ENCODE measurements around the gene CCDC68. TPM values are rescaled to one million over a fixed set of nuclear protein-coding genes. Genes with fewer than 3 reads are reported as not detected.

Gene CCDC68
- total and polyA plus RNA-seq, 2 of the 13 experiments (the other 11 are each of a cell fraction or from before 2014, with no cell fraction given), result 4.6 to 13.3 TPM

- 95% methylated on average over 2 of the region's 2 CpGs for WGBS (ENCODE audit: low lambda C conversion rate)
- in situ Hi-C loops (cut with HindIII; ENCODE audit: extremely low pct_ligation_motif_present, low pct_unique_long_range_greater_than_20kb), result no loop called here
Measured at GRCh38 chr18:54900290-54900689, 59.0 kb downstream of the CCDC68 start.

More at GRCh38 chr18:54900290-54900689, 59.0 kb downstream of the CCDC68 start:
- Histone ChIP-seq H3K36me3 (replicated peaks in 1 of 2; ENCODE audit: control insufficient read depth in 1 of 2, insufficient read depth in 2 of 2, low read length in 2 of 2) (no peaks in the 10 kb centered on the region), H3K4me2 (ENCODE audit: low read depth, low read length) (no peak overlapping the region), H3K79me2 (ENCODE audit: insufficient read depth, low read length) (no peaks in the 10 kb centered on the region), H3K27ac (ENCODE audit: extremely low read length, insufficient read depth, low read length) (no peak overlapping the region), H3K4me1 (ENCODE audit: insufficient read depth, low read length) (peaks cover 14% of the 10 kb centered on the region), H3K9ac (ENCODE audit: insufficient read depth, low read depth, low read length) (no peak overlapping the region), H3K9me3 (ENCODE audit: low read length) (no peaks in the 10 kb centered on the region), H4K20me1 (ENCODE audit: insufficient read depth, low read length) (no peaks in the 10 kb centered on the region), H3K4me3 (replicated peaks in 1 of 3; ENCODE audit: insufficient read depth in 1 of 3, low read depth in 2 of 3, low read length in 3 of 3) (no peak overlapping the region), H3K27me3 (ENCODE audit: control insufficient read depth in 1 of 2, insufficient read depth in 2 of 2, low read length in 2 of 2) (no peaks in the 10 kb centered on the region), H2AFZ (ENCODE audit: low read length) (no peak overlapping the region)
- FAIRE-seq (no peak), ATAC-seq (no peak), DNase-seq (ENCODE audit: low spot score) (no peak)
- ChIA-PET CTCF (ENCODE audit: low intra/inter-chr PET ratio, low total read pairs) (no interaction called here), POLR2A (no interaction called here)
- intact Hi-C loops (cut with micrococcal nuclease; ENCODE audit: unreplicated experiment), result no loop called here
- TF ChIP-seq ZNF597 (CRISPR knock-in tag; IDR thresholded peaks at IDR 0.05) (no peak), THAP8 (CRISPR knock-in tag; IDR thresholded peaks at IDR 0.05; ENCODE audit: borderline replicate concordance) (no peak), BRCA1 (CRISPR knock-in tag; IDR thresholded peaks at IDR 0.05) (no peak), ZNF275 (CRISPR knock-in tag; IDR thresholded peaks at IDR 0.05; ENCODE audit: borderline replicate concordance) (no peak), FOXK1 (CRISPR knock-in tag; IDR thresholded peaks at IDR 0.05; ENCODE audit: borderline replicate concordance, low read depth) (no peak), ZNF652 (CRISPR knock-in tag; IDR thresholded peaks at IDR 0.05; ENCODE audit: borderline replicate concordance, low read depth) (no peak), CCAR2 (optimal IDR thresholded peaks at IDR 0.05; ENCODE audit: low read depth, low read length) (no peak), SP4 (CRISPR knock-in tag; IDR thresholded peaks at IDR 0.05) (no peak), ZFP82 (CRISPR knock-in tag; IDR thresholded peaks at IDR 0.05; ENCODE audit: borderline replicate concordance) (no peak), ZNF747 (CRISPR knock-in tag; IDR thresholded peaks at IDR 0.05; ENCODE audit: borderline replicate concordance) (no peak), KAT7 (CRISPR knock-in tag; IDR thresholded peaks at IDR 0.05; ENCODE audit: borderline replicate concordance) (no peak)
- no TSS peak for BruUV-seq (replicated peaks)

Data from HepG2 (cell line).